Measurements from ENCODE around the gene MAP1LC3B2.

Gene MAP1LC3B2

GRCh38 chr12:116538076-116538591 lies 21.0 kb upstream of the MAP1LC3B2 start:
- DNase-seq, result no peak

- DNase-seq, result no peak
Measured at GRCh38 chr12:116538682-116539305, 20.4 kb upstream of the MAP1LC3B2 start.

- DNase-seq, result no peak
Measured at GRCh38 chr12:116539361-116539771, 19.8 kb upstream of the MAP1LC3B2 start.

DNA sequence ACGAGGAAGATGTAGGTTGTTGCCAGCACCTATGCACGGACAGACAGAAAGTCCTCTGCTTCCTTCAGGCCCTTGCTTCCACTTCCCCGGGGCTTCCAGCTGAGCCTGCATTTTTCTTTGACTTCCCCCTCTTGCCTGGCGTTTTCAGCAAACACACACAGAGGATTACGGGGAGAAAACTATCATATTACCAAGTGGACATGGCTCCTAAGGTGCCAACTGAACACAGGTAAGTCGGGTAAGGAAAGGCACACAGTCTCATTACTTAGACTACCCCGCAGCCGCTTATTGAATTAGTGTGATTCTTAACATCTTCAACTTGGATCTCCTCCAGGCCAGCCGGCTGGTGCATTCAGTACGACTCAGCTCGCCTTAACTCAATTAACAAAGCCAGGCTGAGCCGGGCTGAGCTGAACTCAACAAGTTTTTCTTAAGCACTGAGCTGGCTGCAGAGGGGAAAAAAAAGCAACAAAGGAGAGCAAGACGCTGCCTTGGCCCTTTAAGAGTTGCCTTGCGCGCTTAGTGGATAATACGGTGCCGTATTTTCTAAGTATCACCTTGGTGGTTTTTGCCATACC lies 19.2 kb upstream of the MAP1LC3B2 start:
- no peak for DNase-seq

- no peak for DNase-seq
Measured at GRCh38 chr12:116540622-116541152, 18.5 kb upstream of the MAP1LC3B2 start.

DNA sequence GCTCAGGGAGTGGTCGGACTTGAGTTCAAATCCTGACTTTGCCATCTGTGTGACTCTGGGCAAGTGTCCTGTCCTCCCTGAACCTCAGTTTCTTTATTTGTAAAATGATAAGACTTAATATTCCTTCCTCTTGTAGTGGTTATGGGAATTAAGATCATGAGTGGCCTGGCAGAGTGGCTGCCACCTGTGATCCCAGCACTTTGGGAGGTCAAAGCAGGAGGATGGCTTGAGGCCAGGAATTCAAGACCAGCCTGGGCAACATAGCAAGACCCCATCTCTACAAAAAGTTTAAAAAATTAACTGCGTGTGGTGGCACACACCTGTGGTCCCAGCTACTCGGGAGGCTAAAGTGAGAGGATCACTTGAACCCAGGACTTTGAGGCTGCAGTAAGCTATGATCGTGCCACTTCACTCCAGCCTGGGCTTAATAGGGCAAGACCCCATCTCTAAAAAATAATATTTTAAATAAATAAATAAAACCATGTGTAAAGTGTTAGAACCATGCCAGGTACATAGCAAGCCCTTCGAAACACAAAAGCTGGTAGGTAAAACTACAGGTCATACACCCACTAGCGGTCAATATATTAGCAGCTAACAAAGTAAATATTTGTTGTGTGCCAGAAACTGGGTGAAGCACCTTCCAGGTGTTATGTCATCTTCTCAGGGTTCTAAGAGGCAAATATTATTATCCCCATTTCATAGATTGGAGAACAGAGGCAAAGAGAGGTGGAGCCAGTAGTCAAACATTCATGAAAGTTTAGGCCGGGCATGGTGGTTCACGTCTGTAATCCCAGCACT lies 17.4 kb upstream of the MAP1LC3B2 start:
- DNase-seq, result no peak

DNA sequence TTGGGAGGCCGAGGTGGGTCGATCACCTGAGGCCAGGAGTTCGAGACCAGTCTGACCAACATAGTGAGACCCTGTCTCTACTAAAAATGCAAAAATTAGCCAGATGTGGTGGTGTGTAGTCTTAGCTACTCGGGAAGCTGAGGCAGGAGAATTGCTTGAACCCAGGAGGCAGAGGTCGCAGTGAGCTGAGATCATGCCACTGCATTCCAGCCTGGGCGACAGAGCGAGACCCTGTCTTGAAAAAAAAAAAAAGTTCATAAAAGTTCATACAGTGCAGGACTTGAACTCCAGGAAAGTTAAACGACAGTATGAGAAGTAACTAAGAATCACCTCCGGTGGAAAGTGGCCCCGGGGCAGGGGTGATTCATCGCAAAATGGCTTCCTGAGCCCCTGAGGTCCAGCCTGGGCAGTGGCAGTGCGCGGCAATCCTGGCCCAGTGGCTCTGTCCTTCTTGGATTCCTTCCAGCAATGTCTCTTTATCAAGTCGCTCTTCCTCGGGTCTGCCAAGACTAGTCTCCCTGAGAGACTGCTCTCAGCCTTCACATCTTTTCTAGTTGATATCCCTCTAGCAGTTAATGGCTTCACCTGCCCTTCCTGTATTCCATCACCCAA lies 16.7 kb upstream of the MAP1LC3B2 start:
- DNase-seq, result no peak

- no peak for DNase-seq
Measured at GRCh38 chr12:116544656-116545055, 14.5 kb upstream of the MAP1LC3B2 start.

GRCh38 chr12:116545144-116545543 lies 14.0 kb upstream of the MAP1LC3B2 start:
- no peak for DNase-seq

GRCh38 chr12:116545936-116546335 lies 13.2 kb upstream of the MAP1LC3B2 start:
- DNase-seq, result no peak

GRCh38 chr12:116547955-116548501 lies 11.2 kb upstream of the MAP1LC3B2 start:
- DNase-seq, result no peak

- DNase-seq, result no peak
Measured at GRCh38 chr12:116549993-116550392, 9.2 kb upstream of the MAP1LC3B2 start.

- DNase-seq, result no peak
Measured at GRCh38 chr12:116551151-116551550, 8.0 kb upstream of the MAP1LC3B2 start.

DNA sequence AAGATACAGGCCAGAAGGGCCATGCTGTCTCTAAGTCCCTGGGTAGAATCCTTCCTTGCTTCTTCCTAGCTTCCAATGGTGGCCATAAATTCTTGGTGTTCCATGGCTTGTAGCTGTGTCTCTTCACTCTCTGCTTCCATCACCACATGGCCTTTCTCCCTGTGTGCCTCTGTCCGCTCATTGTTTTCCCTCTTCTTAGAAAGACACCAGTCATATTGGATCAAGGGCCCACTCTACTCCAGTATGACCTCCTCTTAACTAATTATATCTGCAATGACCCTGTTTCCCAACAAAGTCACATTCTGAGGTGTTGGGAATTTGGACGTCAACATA lies 7.6 kb upstream of the MAP1LC3B2 start:
- no peak for DNase-seq

DNA sequence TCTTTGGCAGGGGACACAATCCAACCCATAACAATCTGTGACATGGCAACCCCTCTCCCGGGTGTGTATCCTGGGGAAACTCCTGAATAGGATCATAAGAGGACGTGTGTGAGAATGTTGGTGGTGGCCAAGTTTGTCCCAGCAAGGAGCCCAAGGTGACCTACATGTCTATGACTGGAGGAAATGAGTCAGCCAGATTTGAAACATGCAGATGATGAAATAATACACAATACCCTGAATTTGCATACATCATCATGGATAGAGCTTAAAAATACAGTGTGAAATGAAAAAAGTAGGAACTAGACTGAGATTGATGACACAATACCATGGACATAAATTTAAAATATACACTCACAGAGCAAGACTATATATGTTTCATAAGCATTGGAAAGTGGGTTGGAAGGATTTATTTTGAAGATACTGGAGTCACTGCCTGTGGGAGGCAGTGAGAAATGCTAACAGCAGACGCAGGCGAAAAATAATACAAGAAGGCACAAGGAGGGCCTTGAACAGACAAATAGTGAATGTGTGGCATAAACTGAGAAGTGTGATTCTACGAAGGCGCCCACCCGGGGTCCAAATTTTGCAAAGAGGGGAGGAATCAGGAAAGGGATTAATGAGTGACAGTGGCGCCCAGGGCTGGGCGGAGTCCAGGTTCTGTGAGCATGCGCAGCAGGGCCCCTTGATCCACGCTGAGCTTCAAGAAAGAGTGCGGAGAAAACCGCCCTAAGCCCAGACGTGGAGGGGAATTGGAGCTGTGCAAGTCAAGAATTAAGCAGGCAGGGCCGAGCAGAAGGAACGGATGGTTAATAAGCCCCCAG lies 7.0 kb upstream of the MAP1LC3B2 start:
- DNase-seq, result no peak

- no peak for DNase-seq
Measured at GRCh38 chr12:116552773-116553373, 6.3 kb upstream of the MAP1LC3B2 start.

DNA sequence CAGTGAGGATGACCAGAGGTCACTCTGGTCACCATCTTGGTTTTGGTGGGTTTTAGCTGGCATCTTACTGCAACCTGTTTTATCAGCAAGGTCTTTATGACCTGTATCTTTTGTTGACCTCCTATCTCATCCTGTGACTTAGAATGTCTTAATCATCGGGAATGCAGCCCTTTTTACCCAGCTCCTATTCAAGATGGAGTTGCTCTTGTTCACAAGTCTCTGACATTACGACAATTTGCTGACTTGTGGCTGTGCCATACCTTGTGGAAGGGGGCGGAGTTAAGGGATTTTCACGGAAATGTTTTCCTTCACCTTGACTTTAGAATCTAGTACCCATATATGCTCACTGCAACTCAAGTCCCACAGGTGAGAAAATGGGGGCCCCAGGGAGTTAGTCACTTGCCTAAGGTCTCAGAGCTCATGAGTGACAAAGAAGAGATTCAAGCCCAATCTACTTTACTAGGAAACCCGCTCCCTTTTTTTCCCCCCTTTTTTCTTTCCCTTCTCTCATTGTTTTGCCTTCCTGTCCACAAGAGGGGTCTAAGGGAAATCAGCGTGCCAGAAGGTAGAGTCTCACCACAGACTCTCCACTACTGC lies 2.7 kb upstream of the MAP1LC3B2 start:
- DNase-seq, result no peak

- no peak for DNase-seq
Measured at GRCh38 chr12:116556964-116557698, 2.0 kb upstream of the MAP1LC3B2 start.

DNA sequence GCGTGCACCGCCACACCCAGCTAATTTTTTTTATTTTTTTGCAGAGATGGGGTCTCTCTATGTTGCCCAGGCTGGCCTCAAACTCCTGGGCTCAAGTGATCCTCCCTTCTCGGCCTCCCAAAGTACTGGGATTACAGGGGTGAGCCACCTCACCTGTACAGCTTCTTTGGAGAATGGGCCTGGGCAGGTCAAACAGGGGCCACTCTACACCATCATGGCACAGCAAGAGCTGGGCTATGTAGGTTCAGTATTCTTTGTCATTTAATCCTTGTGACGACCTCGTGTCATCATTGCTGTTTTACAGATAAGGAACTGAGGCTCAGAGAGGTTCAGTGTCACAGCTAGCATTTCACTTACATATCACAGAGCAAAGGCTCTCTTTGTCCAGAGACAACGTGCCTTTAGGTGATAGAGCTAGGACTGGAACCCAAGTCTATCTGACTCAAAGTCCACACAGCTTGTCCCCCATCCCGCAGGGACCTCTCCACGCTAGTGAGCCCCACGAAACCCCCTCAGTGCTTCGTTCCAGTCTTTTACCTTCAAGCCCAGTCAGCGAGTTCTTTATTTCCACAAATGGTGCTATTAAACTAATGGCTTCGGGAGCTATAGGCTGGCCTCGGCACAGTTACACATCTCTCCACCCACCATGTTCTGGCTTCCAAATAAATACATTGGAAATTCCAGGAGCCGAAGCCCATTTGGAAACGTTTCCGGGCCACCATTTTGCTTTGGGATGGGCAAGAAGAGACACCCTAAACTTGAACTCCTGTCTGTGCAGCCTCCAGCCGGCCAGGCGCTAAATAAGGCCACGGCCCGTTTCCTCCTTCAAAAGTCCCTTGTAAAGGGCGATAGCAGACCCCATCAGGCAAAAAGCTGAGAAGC lies 660 bp upstream of the MAP1LC3B2 start:
- no peak for DNase-seq
